HG03135 (cell line): ENCODE results near the gene PXK.

Experiments used
- ATAC-seq: cut with Tn5 transposase; IDR thresholded peaks from one replicate; pipeline ENCODE4 v1.9.1; 2021; ENCODE audit warnings: mild to moderate bottlenecking, moderate library complexity; ENCODE audit not compliant: unreplicated experiment

Gene PXK

DNA sequence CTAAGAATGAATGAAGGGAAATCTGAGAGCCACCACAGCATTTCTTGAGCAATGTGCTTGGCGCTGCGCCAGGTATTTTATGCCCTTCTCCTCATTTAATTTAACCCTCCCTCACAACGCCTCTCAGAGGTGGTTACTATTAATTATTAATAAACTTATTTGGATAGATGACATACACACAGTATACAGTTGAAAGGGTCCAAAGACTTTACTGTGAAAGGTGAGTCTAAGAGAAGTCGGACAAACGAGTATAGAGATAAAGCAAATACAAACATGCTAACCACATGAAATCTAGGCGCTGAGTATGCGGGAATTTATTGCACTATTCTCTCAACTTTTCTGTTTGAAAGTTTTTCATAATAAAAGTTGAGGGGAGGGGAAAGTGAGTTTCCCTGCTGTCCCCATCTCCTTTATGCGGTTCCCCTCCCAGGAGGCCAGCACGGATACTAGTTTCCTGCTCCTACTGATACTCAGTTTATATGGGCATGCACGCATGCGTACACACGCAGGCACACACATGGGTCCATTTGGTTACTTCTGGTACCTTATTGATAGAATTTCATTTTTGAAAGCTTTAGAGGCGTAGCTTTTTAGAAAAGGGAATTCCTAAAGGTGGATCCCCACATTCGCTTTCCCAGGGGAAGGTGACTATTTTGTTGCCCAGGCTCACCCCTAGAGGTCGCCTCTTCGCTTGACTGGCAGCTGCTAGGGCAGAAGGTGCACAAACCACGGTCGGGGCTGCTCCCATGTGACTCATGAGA lies 130.7 kb downstream of the PXK start:
- peak; percentile 82 for ATAC-seq

DNA sequence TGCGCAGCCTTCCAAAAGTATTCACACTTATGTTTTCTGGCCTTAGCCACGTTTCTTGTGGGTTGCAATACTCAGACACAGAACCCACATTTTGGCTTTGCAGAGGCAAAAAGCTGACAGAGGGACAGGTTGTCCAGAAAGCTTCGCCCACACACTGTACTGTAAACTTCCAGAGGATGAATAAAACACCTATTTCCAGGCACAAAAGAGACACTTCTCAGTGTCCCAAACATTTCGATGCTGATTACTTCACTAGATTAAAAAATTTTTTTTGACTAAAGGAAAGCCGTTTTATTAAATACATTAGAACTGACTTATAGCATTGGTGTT lies 131.2 kb downstream of the PXK start:
- ATAC-seq: no peak

DNA sequence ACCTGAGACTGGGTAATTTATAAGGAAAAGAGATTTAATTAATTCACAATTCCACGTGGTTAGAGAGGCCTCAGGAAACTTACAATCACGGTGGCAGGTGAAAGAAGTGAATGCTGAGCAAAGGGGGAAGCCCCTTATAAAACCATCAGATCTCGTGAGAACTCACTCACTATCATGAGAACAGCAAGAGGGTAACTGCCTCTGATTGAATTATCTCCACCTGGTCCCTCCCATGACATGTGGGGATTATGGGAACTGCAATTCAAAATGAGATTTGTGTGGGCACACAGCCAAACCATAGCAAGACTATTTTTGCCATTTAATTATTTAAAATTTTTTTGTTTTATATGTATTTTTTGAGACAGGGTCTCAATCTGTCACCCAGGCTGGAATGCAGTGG lies 132.2 kb downstream of the PXK start:
- no peak for ATAC-seq

DNA sequence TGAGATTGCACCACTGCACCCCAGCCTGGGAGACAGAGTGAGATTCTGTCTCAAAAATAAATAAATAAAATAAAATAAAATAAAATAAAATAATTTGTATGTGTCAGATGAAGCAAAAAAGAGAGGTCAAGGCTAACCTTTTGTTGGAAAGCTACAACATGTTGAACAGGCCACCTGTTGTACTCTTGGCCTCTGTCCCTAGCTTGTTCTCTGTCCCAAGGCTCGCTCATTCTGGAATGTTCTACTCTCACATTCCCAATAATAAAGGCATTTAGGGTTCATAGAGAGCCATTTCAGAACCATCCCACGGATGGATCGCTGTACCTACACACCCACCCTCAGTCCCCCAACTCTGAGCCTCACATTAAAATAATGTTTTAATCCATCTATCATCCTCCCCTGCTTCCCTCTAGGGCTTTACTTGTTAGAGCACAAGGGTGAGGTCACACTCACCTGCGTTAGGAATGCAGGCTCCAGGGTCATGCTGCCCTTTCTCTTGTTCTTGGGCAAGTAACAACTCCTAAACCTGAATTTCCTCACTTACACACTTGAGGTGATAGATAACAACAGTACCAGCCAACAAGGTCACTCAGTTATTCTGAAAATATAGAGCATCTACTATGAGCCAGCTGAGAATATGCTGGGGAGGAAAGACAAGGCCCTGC lies 134.3 kb downstream of the PXK start:
- ATAC-seq: no peak

DNA sequence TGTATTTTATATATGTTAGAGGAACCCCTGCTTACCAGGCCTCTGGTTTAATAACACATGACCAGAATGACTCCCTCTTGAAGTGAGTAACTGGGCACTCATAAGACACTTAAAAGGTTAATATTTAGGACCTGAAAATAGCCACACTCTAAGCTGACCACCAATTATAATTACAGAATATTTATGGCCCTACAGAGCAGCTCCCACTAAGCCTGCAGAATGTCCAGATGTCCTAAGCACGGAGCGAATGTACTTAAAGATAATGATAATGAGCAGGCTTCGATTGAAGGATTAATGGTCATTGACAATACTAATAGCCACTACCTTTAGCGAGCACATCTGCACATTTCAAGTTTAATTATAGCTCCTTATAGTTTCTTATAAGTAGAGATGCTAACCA lies 136.4 kb downstream of the PXK start:
- ATAC-seq: no peak

DNA sequence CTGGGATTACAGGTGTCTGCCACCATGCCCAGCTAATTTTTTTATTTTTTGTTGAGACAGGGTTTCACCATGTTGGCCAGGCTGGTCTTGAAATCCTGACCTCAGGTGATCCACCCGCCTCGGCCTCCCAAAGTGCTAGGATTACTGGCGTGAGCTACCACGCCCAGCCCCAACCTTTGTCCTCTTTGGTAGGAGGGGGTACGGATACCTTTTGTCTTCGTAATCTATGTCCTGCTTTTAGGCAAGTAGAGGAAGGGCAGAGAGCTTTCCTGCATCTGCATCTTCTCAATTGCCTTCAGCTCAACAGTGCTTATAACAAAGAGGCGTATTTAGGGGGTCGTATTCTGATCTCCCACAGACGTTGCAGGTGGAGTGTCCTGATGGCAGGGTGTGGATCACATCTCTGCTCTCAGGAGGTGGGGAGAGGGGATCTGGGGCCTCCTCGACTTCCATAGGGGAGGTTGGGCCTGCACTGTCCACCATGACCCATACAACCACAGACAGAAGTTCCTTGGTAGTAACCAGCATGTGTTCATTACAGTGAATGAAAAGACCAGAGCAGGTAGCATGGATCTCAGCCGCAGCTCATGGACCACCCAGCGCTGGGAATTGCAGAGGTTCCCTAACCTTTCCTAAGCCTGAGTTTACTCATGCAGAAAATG lies 137.8 kb downstream of the PXK start:
- ATAC-seq: no peak

DNA sequence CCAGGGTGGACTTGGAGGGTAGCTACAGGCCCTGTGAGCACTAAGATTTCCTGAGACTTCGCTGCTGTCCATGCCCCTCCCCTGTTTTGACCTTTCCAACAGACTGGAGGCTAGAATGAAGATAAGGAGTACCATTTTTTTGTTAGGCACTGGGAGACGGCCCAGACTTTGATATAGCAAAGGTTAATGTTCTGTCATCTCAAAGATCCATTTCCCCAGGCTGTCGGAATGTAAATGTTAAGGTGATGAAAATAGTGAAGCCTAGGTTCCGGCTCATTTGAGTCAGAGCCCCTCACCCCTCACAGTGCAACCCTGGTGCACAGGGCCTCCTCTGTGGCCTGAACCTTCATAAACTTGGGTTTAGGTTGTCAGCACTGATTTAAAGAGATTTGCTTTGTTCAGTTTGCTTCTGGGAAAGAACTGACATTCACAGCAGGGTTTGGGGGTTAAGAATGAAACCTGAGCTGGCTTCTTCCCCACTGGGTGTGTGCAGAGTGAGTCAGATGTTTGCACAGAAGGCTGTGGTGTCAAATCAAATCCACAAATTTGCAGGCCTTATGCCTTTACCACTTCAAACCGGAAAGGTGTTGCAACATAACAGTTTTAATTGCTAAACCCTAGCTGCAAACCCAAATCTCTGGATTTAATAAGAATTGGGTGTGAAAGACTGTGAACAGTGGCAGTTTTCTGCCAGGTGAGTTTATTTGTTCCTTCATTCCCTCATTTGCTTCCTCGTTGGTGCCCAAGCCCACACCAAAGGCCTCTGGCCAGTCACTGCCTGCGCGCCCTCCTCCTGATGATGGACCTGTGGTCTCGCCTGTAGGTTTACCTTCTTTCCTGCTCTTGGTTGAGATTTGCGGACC lies 138.6 kb downstream of the PXK start:
- no peak for ATAC-seq

DNA sequence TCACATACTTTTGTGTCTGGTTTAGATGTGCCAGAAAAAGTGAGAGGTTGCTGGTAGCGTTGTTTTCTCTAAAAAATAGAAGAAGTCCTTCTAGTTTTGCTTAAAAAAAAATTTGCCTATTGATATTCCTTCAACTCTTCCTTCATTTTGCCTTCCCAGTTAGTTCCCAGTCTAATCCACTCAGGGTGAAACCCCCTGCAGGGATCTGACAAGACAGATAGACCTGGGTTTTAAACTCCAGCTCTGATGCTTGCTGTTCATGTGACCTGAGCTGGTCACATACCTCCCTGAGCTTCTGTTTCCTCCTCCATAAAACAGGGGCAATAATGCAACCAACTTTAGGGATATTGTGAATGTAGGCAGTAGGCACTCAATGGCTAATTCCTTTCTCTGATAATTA lies 140.6 kb downstream of the PXK start:
- ATAC-seq: no peak

DNA sequence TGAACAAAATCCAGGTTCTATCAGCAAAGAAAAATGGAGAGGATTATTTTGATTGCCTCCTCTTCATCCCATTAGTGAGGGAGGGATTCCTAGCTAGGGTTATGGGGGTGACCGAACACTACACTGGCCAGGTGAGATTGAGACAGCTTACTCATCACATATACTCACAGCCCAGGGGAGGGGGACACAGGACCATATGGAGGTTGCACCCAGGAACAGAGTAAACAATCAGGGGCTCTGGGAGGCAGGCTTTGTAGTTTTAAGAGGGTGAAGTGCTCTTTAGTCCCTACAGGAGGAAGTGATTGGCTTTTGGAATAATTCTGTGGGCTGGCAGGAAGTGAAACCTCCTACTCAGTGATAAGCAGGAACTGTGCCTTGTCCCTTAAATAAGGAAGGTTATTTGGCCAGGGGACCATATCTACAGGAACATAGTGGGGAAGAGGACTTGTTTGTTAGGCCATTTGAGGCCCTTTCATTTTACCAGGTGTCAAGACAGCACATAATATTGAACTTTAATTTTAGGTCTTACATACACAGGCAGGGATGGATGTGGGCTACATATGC lies 141.7 kb downstream of the PXK start:
- no peak for ATAC-seq

DNA sequence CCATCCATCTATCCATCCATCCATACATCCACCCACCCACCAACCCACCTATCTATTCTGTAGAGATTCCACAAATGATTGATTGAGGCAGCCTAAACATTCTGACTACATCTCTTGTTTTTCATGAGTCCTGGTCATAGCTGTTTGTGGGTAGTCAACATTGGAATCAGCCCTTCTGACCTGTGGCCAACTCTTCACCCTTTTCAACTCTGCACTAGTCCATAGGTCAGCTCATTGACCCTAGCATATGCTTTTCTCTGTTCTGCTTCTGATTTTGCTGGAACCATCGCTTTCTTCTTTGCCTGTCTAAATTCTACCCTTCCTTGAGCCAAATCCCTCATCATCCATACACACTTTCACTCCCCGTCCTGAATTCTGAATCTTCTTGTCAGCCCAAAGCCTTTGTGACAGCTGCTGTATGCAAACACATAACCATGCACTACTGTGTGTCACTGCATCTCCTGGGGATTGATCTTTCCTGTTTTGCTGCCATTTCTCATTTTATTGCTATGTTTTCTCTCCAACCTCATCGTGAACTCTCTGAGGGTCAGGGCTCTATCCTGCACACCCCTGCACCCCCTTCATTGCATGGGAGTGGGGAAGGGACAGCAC lies 142.4 kb downstream of the PXK start:
- no peak for ATAC-seq
